Measurements from ENCODE around the gene NR2E1. TPM values are rescaled to one million over a fixed set of nuclear protein-coding genes. Genes with fewer than 3 reads are reported as not detected.

NR2E1 gene
- total RNA-seq, 2 donors from 2014 or later = not detected

GRCh38 chr6:108222504-108222903, 56.7 kb downstream of the NR2E1 start:
- ATAC-seq (replicated peaks in 1 of 2) (peak in 1 of 2 donors; percentile 50), DNase-seq (no peak)
- Mint-ChIP-seq H3K27me3 (ENCODE audit: low read depth) (no peaks in the 10 kb centered on the region), H3K4me1 (ENCODE audit: low read depth) (peaks cover 20% of the 10 kb centered on the region), H3K36me3 (ENCODE audit: insufficient read depth in 2 of 2) (peaks cover 0 to 10% of the 10 kb centered on the region in 2 donors), H3K4me3 (peak overlapping the region in 1 of 2 donors; percentile 56), H3K27ac (peak overlapping the region; percentile 92), H3K9me3 (no peaks in the 10 kb centered on the region)

GRCh38 chr6:108227290-108227689, 61.5 kb downstream of the NR2E1 start:
- no peaks in the 10 kb centered on the region for H3K27me3 Mint-ChIP-seq (ENCODE audit: low read depth)
- peaks cover 20% of the 10 kb centered on the region for H3K4me1 Mint-ChIP-seq (ENCODE audit: low read depth)
- ATAC-seq (replicated peaks in 1 of 2) (no peak), DNase-seq (no peak)
- H3K27ac Mint-ChIP-seq = peak overlapping the region; percentile 80
- peaks cover 0 to 2% of the 10 kb centered on the region in 2 donors for H3K36me3 Mint-ChIP-seq (ENCODE audit: insufficient read depth in 2 of 2)
- H3K9me3 Mint-ChIP-seq = no peaks in the 10 kb centered on the region
- H3K4me3 Mint-ChIP-seq = no peak overlapping the region

- Mint-ChIP-seq H3K9me3 (no peaks in the 10 kb centered on the region), H3K27me3 (ENCODE audit: low read depth) (no peaks in the 10 kb centered on the region), H3K27ac (no peak overlapping the region), H3K4me1 (ENCODE audit: low read depth) (peaks cover 16% of the 10 kb centered on the region), H3K4me3 (no peak overlapping the region), H3K36me3 (ENCODE audit: insufficient read depth in 2 of 2) (no peaks in the 10 kb centered on the region)
- DNase-seq (no peak), ATAC-seq (replicated peaks in 1 of 2) (no peak)
Measured at GRCh38 chr6:108228416-108228815, 62.6 kb downstream of the NR2E1 start.

GRCh38 chr6:108235127-108235526, 69.3 kb downstream of the NR2E1 start:
- DNase-seq = no peak
- no peaks in the 10 kb centered on the region for H3K9me3 Mint-ChIP-seq
- no peak overlapping the region for H3K4me3 Mint-ChIP-seq
- H3K27ac Mint-ChIP-seq = no peak overlapping the region
- H3K27me3 Mint-ChIP-seq (ENCODE audit: low read depth) = no peaks in the 10 kb centered on the region
- peaks cover 2 to 6% of the 10 kb centered on the region in 2 donors for H3K36me3 Mint-ChIP-seq (ENCODE audit: insufficient read depth in 2 of 2)
- H3K4me1 Mint-ChIP-seq (ENCODE audit: low read depth) = peaks cover 11% of the 10 kb centered on the region
- no peak for ATAC-seq (replicated peaks in 1 of 2)

GRCh38 chr6:108236791-108237190, 71.0 kb downstream of the NR2E1 start:
- Mint-ChIP-seq H3K27ac (no peak overlapping the region), H3K4me1 (ENCODE audit: low read depth) (peaks cover 11% of the 10 kb centered on the region), H3K27me3 (ENCODE audit: low read depth) (no peaks in the 10 kb centered on the region), H3K4me3 (no peak overlapping the region), H3K9me3 (no peaks in the 10 kb centered on the region), H3K36me3 (ENCODE audit: insufficient read depth in 2 of 2) (peaks cover 2 to 9% of the 10 kb centered on the region in 2 donors)
- no peak for ATAC-seq (replicated peaks in 1 of 2)
- DNase-seq = no peak

- H3K9me3 Mint-ChIP-seq = peaks cover 1 to 2% of the 10 kb centered on the region in 2 donors
- H3K36me3 Mint-ChIP-seq (ENCODE audit: insufficient read depth in 2 of 2) = peaks cover 7 to 16% of the 10 kb centered on the region in 2 donors
- H3K27ac Mint-ChIP-seq = no peak overlapping the region
- no peak for DNase-seq
- H3K4me1 Mint-ChIP-seq (ENCODE audit: low read depth) = peaks cover 8% of the 10 kb centered on the region
- H3K27me3 Mint-ChIP-seq (ENCODE audit: low read depth) = no peaks in the 10 kb centered on the region
- H3K4me3 Mint-ChIP-seq = no peak overlapping the region
- ATAC-seq (replicated peaks in 1 of 2) = no peak
Measured at GRCh38 chr6:108238322-108238721, 72.5 kb downstream of the NR2E1 start.

Other genes starting within 250 kb of the NR2E1 start
- gene SEC63, start 207.8 kb upstream of the NR2E1 start, total RNA-seq = 100 to 1,000 TPM in 1 of 2 donors, 10 to 100 TPM in 1; 90.7 to 105 TPM
- 10 to 100 TPM; 13.0 to 19.6 TPM for gene OSTM1, start 91.3 kb upstream of the NR2E1 start, total RNA-seq
- 10 to 100 TPM; 58.7 to 61.4 TPM for gene SNX3, start 95.0 kb downstream of the NR2E1 start, total RNA-seq
- gene AFG1L, start 129.0 kb downstream of the NR2E1 start, total RNA-seq = 1 to 10 TPM; 5.9 to 7.2 TPM

All from activated T-cell treated with anti-CD3 and anti-CD28 coated beads, Interleukin-2, amount 50 U/mL, for 72 hours (primary cell).